Suprapubic skin (tissue), 4 donors: Measurements from ENCODE around the gene RPS6KA5. TPM values are rescaled to one million over a fixed set of nuclear protein-coding genes. Genes with fewer than 3 reads are reported as not detected.
"Not testable (repeated sequence)": the region's sequence is repeated elsewhere in the genome, so short reads cannot be mapped to it uniquely, and the experiment has no call there.

Experiments used
- DNase-seq, 2 donors: peaks; one replicate each; pipeline ENCODE4 v3.0.0-alpha.2; 2019; ENCODE audit warnings: low spot score in 2 of 2
- H3K27ac ChIP-seq: fragments of 200-600 bp; sonication (generic); one replicate; pipeline ENCODE4 v1.5.1; 2019
- H3K27me3 ChIP-seq: fragments of 200-600 bp; sonication (generic); one replicate; pipeline ENCODE4 v1.5.1; 2019
- H3K36me3 ChIP-seq: fragments of 200-600 bp; sonication (generic); one replicate; pipeline ENCODE4 v1.5.1; 2019
- H3K4me1 ChIP-seq: fragments of 200-600 bp; sonication (generic); one replicate; pipeline ENCODE4 v1.5.1; 2019
- H3K4me3 ChIP-seq: fragments of 200-600 bp; sonication (generic); one replicate; pipeline ENCODE4 v1.5.1; 2019; ENCODE audit warnings: mild to moderate bottlenecking
- H3K9me3 ChIP-seq: fragments of 200-600 bp; sonication (generic); one replicate; pipeline ENCODE4 v1.5.1; 2019
- CTCF ChIP-seq, 2 donors: fragments of 200-600 bp in 1 of 2; fragments of 450-650 bp in 1 of 2; sonication (generic) in 1 of 2; IDR thresholded peaks; one replicate each; pipeline ENCODE4 v1.5.1; 2016 to 2019; ENCODE audit warnings: antibody characterized with exemption in 2 of 2, mild to moderate bottlenecking in 1 of 2, moderate library complexity in 1 of 2
- EP300 ChIP-seq: sonication (generic); formaldehyde crosslinking; IDR thresholded peaks from one replicate; pipeline ENCODE4 v1.6.1; 2017; ENCODE audit warnings: antibody characterized with exemption
- POLR2A ChIP-seq, 2 donors: fragments of 450-650 bp; IDR thresholded peaks; one replicate each; pipeline ENCODE4 v1.6.1; 2017; ENCODE audit warnings: antibody characterized with exemption in 2 of 2, mild to moderate bottlenecking in 2 of 2, moderate library complexity in 2 of 2
- POLR2AphosphoS5 ChIP-seq, 3 donors: sonication (generic); formaldehyde crosslinking; IDR thresholded peaks; one replicate each; pipeline ENCODE4 v1.6.1; 2017; ENCODE audit warnings: antibody characterized with exemption in 3 of 3
- WGBS: methylation state at CpG from one replicate; pipeline ENCODE4 v1.1.5; 2018; 5-methylcytosine and 5-hydroxymethylcytosine counted together
- total RNA-seq, 4 donors: library from RNA; depleted of rRNA; stranded (reverse); fragments of >200 nt; gene quantifications; one replicate each; pipeline ENCODE4 v1.1.0, GENCODE V29; 2016

Gene RPS6KA5
- total RNA-seq, 4 donors from 2014 or later: 6.4 to 14.2 (median 11.2) TPM

- WGBS: 93% methylated on average over 1 of the region's 1 CpG
- H3K27ac ChIP-seq: no peak overlapping the region
- DNase-seq: no peak
- TF ChIP-seq EP300: no peak
- no peak for TF ChIP-seq POLR2AphosphoS5 (IDR thresholded peaks at IDR 0.05)
- no peak for TF ChIP-seq POLR2A (IDR thresholded peaks at IDR 0.05)
- TF ChIP-seq CTCF (IDR thresholded peaks at IDR 0.05): no peak
- H3K27me3 ChIP-seq: no peaks in the 10 kb centered on the region
- no peaks in the 10 kb centered on the region for H3K36me3 ChIP-seq
- H3K9me3 ChIP-seq: no peaks in the 10 kb centered on the region
- peaks cover 9% of the 10 kb centered on the region for H3K4me1 ChIP-seq
- H3K4me3 ChIP-seq: no peak overlapping the region
Observed at GRCh38 chr14:91029456-91030217, 30.8 kb downstream of the RPS6KA5 start.

- no peak for TF ChIP-seq POLR2AphosphoS5 (IDR thresholded peaks at IDR 0.05)
- no peak for TF ChIP-seq EP300
- TF ChIP-seq POLR2A (IDR thresholded peaks at IDR 0.05): no peak
- TF ChIP-seq CTCF (IDR thresholded peaks at IDR 0.05): no peak
- DNase-seq: no peak
- Histone ChIP-seq H3K36me3 (no peaks in the 10 kb centered on the region), H3K27ac (no peak overlapping the region), H3K4me1 (peaks cover 9% of the 10 kb centered on the region), H3K27me3 (no peaks in the 10 kb centered on the region), H3K9me3 (no peaks in the 10 kb centered on the region), H3K4me3 (no peak overlapping the region)
Observed at GRCh38 chr14:91027561-91027960, 32.9 kb downstream of the RPS6KA5 start.

GRCh38 chr14:91022622-91023028, 37.8 kb downstream of the RPS6KA5 start:
- H3K4me3 ChIP-seq: peak overlapping the region; percentile 40
- not testable (repeated sequence) for H3K27me3 ChIP-seq, H3K36me3 ChIP-seq, DNase-seq, H3K9me3 ChIP-seq
- peaks cover 10% of the 10 kb centered on the region for H3K4me1 ChIP-seq
- 46% methylated on average over 9 of the region's 9 CpGs for WGBS
- H3K27ac ChIP-seq: peak overlapping the region; percentile 3

- H3K4me3 ChIP-seq: peak overlapping the region; percentile 40
- H3K9me3 ChIP-seq: no peaks in the 10 kb centered on the region
- no peak for DNase-seq
- H3K27ac ChIP-seq: peak overlapping the region; percentile 3
- 70% methylated on average over 1 of the region's 1 CpG for WGBS
- no peaks in the 10 kb centered on the region for H3K27me3 ChIP-seq
- TF ChIP-seq POLR2AphosphoS5 (IDR thresholded peaks at IDR 0.05) (no peak), EP300 (no peak), CTCF (IDR thresholded peaks at IDR 0.05) (no peak), POLR2A (IDR thresholded peaks at IDR 0.05) (no peak)
- no peaks in the 10 kb centered on the region for H3K36me3 ChIP-seq
- H3K4me1 ChIP-seq: peaks cover 10% of the 10 kb centered on the region
Observed at GRCh38 chr14:91021991-91022621, 38.3 kb downstream of the RPS6KA5 start.

- H3K4me3 ChIP-seq: no peak overlapping the region
- H3K27ac ChIP-seq: no peak overlapping the region
- WGBS: 97% methylated on average over 3 of the region's 3 CpGs
- TF ChIP-seq CTCF (IDR thresholded peaks at IDR 0.05): no peak
- no peaks in the 10 kb centered on the region for H3K27me3 ChIP-seq
- no peaks in the 10 kb centered on the region for H3K36me3 ChIP-seq
- no peak for DNase-seq
- peaks cover 10% of the 10 kb centered on the region for H3K4me1 ChIP-seq
- no peaks in the 10 kb centered on the region for H3K9me3 ChIP-seq
Observed at GRCh38 chr14:91021115-91021514, 39.3 kb downstream of the RPS6KA5 start.
